CD4-positive, alpha-beta memory T cell (primary cell): Measurements from ENCODE around the gene TM4SF1. TPM values are rescaled to one million over a fixed set of nuclear protein-coding genes. Genes with fewer than 3 reads are reported as not detected.

Experiments used
- CTCF ChIA-PET: fragments of 350-600 bp; sonication (Branson Sonifier 250); formaldehyde crosslinking; loops from one replicate; lab custom pipeline; 2021; ENCODE audit warnings: inconsistent platforms; ENCODE audit not compliant: partially characterized antibody; lab: Charles Lee
- POLR2A ChIA-PET: fragments of 350-600 bp; sonication (Branson Sonifier 250); formaldehyde crosslinking; loops from one replicate; lab custom pipeline; 2021; ENCODE audit not compliant: partially characterized antibody; lab: Charles Lee
- DNase-seq, 5 donors: peaks; one replicate each; pipeline versions ENCODE4 v3.0.0 to v3.0.0-alpha.2; 2020 to 2022; ENCODE audit warnings: mixed read lengths in 1 of 5
- H3K27ac ChIP-seq: one replicate; pipeline ENCODE4 v1.7.0; 2013; ENCODE audit warnings: low read depth, low read length
- H3K27me3 ChIP-seq: 2 replicates; pipeline ENCODE4 v1.7.0; 2013; ENCODE audit warnings: mild to moderate bottlenecking, low read length, moderate library complexity; ENCODE audit not compliant: insufficient read depth
- H3K36me3 ChIP-seq: 2 replicates; pipeline ENCODE4 v1.7.0; 2013; ENCODE audit warnings: mild to moderate bottlenecking, low read length, moderate library complexity; ENCODE audit not compliant: insufficient read depth
- H3K4me1 ChIP-seq: 2 replicates; pipeline ENCODE4 v1.7.0; 2013; ENCODE audit warnings: mild to moderate bottlenecking, low read length, moderate library complexity; ENCODE audit not compliant: insufficient read depth
- H3K4me3 ChIP-seq, 2 donors: one replicate each; pipeline ENCODE4 v1.7.0; 2013; ENCODE audit warnings: low read length in 2 of 2, mild to moderate bottlenecking in 1 of 2
- H3K9me3 ChIP-seq, 2 donors: one replicate each; pipeline ENCODE4 v1.7.0; 2013; ENCODE audit warnings: low read length in 2 of 2, control low read depth in 1 of 2; ENCODE audit not compliant: control insufficient read depth in 1 of 2
- H3K27ac Mint-ChIP-seq, 7 donors: one replicate each; pipeline ENCODE4 v1.8.0; 2020 to 2021; ENCODE audit warnings: mixed read lengths in 7 of 7, mild to moderate bottlenecking in 6 of 7, inconsistent platforms in 3 of 7, moderate library complexity in 3 of 7
- H3K27me3 Mint-ChIP-seq, 2 donors: one replicate each; pipeline ENCODE4 v1.8.0; 2020 to 2021; ENCODE audit warnings: mixed read lengths in 2 of 2
- H3K36me3 Mint-ChIP-seq, 2 donors: one replicate each; pipeline ENCODE4 v1.8.0; 2020 to 2021; ENCODE audit warnings: mixed read lengths in 2 of 2, inconsistent platforms in 1 of 2, mild to moderate bottlenecking in 1 of 2
- H3K4me1 Mint-ChIP-seq, 4 donors: one replicate each; pipeline ENCODE4 v1.8.0; 2020 to 2021; ENCODE audit warnings: mixed read lengths in 4 of 4, mild to moderate bottlenecking in 1 of 4
- H3K4me3 Mint-ChIP-seq, 8 donors: one replicate each; pipeline ENCODE4 v1.8.0; 2020 to 2021; ENCODE audit warnings: mixed read lengths in 8 of 8, mild to moderate bottlenecking in 7 of 8, moderate library complexity in 6 of 8, inconsistent platforms in 3 of 8
- H3K9me3 Mint-ChIP-seq, 8 donors: one replicate each; pipeline ENCODE4 v1.8.0; 2020 to 2021; ENCODE audit warnings: mixed read lengths in 8 of 8, mild to moderate bottlenecking in 5 of 8, inconsistent platforms in 3 of 8, moderate library complexity in 1 of 8
- intact Hi-C: fragments of 100-400 bp; cut with micrococcal nuclease; formaldehyde crosslinking; loops from one replicate; pipeline ENCODE4 v1.15.1; 2023
- polyA plus RNA-seq, 2 donors: library from polyadenylated mRNA; unstranded; fragments of 300-500 nt; fragmentation: Illumina TruSeq; gene quantifications; one replicate each; pipeline ENCODE4 v1.2.3, GENCODE V29; 2021
- total RNA-seq, 2 experiments: library from RNA; stranded (reverse); gene quantifications; one replicate each; pipeline ENCODE4 v1.2.3, GENCODE V29; 2021

TM4SF1 gene
- total and polyA plus RNA-seq, 4 experiments from 2014 or later, result not detected

DNA sequence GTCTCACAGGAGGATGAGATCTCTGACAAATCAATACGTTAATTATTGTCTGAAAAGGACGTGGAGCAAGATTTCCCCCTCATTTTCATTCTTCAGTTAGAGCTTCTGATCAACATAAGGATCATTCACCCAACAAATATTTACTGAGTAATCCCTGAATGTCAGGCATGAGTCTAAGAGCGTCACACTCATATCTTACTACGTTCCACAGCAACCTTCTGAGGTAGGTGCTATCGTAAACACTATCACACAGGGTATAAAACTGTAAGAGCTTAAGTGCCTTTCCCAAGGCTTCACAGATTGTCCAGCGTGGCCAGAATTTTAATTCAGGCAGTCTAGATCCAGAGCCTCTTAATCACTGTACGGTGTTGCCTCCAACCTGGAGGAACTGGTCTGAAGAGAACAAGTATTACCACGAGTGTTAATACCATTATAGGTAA, 10.6 kb upstream of the TM4SF1 start:
- no peaks in the 10 kb centered on the region for H3K36me3 Mint-ChIP-seq
- no peaks in the 10 kb centered on the region for H3K27me3 ChIP-seq
- peaks cover 0 to 3% (median 0%) of the 10 kb centered on the region in 8 donors for H3K9me3 Mint-ChIP-seq
- CTCF ChIA-PET, result no interaction called here
- no peak for DNase-seq
- intact Hi-C loops, result no loop called here
- peaks cover 0 to 1% (median 0%) of the 10 kb centered on the region in 4 donors for H3K4me1 Mint-ChIP-seq
- no peak overlapping the region for H3K4me3 Mint-ChIP-seq
- H3K4me1 ChIP-seq, result no peaks in the 10 kb centered on the region
- POLR2A ChIA-PET, result no interaction called here
- H3K36me3 ChIP-seq, result no peaks in the 10 kb centered on the region
- H3K4me3 ChIP-seq, result no peak overlapping the region
- H3K27me3 Mint-ChIP-seq, result peaks cover 2 to 9% of the 10 kb centered on the region in 2 donors
- no peak overlapping the region for H3K27ac ChIP-seq
- H3K27ac Mint-ChIP-seq, result no peak overlapping the region
- no peaks in the 10 kb centered on the region for H3K9me3 ChIP-seq

- H3K9me3 Mint-ChIP-seq, result peaks cover 0 to 3% (median 0%) of the 10 kb centered on the region in 8 donors
- H3K36me3 Mint-ChIP-seq, result no peaks in the 10 kb centered on the region
- peaks cover 0 to 1% (median 0%) of the 10 kb centered on the region in 4 donors for H3K4me1 Mint-ChIP-seq
- Histone ChIP-seq H3K27me3 (no peaks in the 10 kb centered on the region), H3K4me3 (no peak overlapping the region), H3K4me1 (no peaks in the 10 kb centered on the region), H3K36me3 (no peaks in the 10 kb centered on the region), H3K9me3 (no peaks in the 10 kb centered on the region), H3K27ac (no peak overlapping the region)
- ChIA-PET POLR2A (no interaction called here), CTCF (no interaction called here)
- intact Hi-C loops, result no loop called here
- H3K27me3 Mint-ChIP-seq, result peaks cover 2 to 8% of the 10 kb centered on the region in 2 donors
- DNase-seq, result no peak
- no peak overlapping the region for H3K4me3 Mint-ChIP-seq
- no peak overlapping the region for H3K27ac Mint-ChIP-seq
These were observed 8.8 kb upstream of the TM4SF1 start for GRCh38 chr3:149386299-149386606.

DNA sequence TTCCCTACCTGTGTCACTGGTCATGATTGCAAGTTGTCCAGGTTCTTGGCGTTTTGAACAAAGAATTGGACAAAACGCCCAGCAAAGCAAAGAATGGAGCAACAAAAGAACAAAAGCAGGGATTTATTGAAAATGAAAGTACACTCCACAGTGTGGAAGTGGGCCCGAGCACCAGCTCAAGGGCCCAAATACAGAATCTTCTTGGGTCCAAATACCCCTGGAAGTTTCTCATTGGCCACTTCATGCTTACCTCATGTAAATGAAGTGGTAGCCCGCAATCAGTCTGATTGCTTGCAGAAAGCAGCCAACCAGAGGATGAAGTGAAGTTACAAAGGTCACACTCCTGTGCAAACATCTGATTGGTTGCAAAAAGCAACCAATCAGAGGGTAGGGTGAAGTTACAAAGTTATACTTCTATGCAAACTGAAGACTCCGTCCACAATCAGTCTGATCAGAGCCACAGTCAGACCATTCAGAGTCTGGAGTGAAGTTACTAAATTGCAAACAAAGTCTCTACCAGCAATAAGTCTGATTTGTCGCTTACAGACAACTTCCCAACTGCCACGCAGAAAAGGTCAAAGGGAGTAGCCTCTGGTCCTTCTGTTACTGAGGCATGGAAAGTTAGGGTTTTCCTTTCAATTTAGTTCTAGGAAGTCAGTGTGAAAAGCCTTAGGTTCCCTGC, 8.3 kb upstream of the TM4SF1 start:
- peaks cover 2 to 8% of the 10 kb centered on the region in 2 donors for H3K27me3 Mint-ChIP-seq
- no peaks in the 10 kb centered on the region for H3K9me3 ChIP-seq
- peaks cover 0 to 1% (median 0%) of the 10 kb centered on the region in 4 donors for H3K4me1 Mint-ChIP-seq
- no peak overlapping the region for H3K27ac ChIP-seq
- intact Hi-C loops, result no loop called here
- ChIA-PET POLR2A (no interaction called here), CTCF (no interaction called here)
- H3K4me1 ChIP-seq, result no peaks in the 10 kb centered on the region
- H3K4me3 Mint-ChIP-seq, result no peak overlapping the region
- no peak for DNase-seq
- no peak overlapping the region for H3K4me3 ChIP-seq
- H3K27me3 ChIP-seq, result no peaks in the 10 kb centered on the region
- H3K36me3 Mint-ChIP-seq, result no peaks in the 10 kb centered on the region
- peaks cover 0 to 3% (median 0%) of the 10 kb centered on the region in 8 donors for H3K9me3 Mint-ChIP-seq
- H3K36me3 ChIP-seq, result no peaks in the 10 kb centered on the region
- no peak overlapping the region for H3K27ac Mint-ChIP-seq

GRCh38 chr3:149384911-149385321, 7.5 kb upstream of the TM4SF1 start:
- no peaks in the 10 kb centered on the region for H3K36me3 Mint-ChIP-seq
- H3K4me1 Mint-ChIP-seq, result peaks cover 0 to 1% (median 0%) of the 10 kb centered on the region in 4 donors
- peaks cover 0 to 3% (median 0%) of the 10 kb centered on the region in 8 donors for H3K9me3 Mint-ChIP-seq
- Histone ChIP-seq H3K4me3 (no peak overlapping the region), H3K4me1 (no peaks in the 10 kb centered on the region), H3K27ac (no peak overlapping the region), H3K27me3 (no peaks in the 10 kb centered on the region), H3K36me3 (no peaks in the 10 kb centered on the region), H3K9me3 (no peaks in the 10 kb centered on the region)
- intact Hi-C loops, result no loop called here
- H3K27ac Mint-ChIP-seq, result no peak overlapping the region
- no peak overlapping the region for H3K4me3 Mint-ChIP-seq
- POLR2A ChIA-PET, result no interaction called here
- DNase-seq, result no peak
- CTCF ChIA-PET, result no interaction called here
- H3K27me3 Mint-ChIP-seq, result peaks cover 2 to 8% of the 10 kb centered on the region in 2 donors

DNA sequence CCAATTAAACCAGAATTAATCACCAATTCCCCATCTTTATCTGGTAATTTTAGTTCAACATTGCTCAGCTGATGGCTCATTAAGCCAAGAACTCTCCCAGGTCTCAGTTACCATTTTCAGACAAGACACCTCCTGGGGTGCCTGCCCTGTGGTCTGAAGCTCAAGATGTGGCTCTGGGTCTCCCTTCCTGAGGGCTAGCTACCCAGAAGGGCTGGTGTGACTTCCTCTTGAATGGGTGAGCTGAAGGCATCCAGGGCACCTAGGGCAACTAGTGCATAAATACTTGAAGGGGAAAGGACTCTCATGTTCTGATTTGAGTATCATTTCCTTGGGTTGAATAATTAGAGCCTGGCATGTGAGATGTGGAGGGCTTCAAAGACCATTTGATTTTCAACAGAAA, 6.7 kb upstream of the TM4SF1 start:
- Mint-ChIP-seq H3K36me3 (no peaks in the 10 kb centered on the region), H3K9me3 (peaks cover 0 to 3% (median 0%) of the 10 kb centered on the region in 8 donors), H3K4me3 (no peak overlapping the region), H3K4me1 (peaks cover 0 to 1% (median 0%) of the 10 kb centered on the region in 4 donors), H3K27ac (no peak overlapping the region), H3K27me3 (peaks cover 2 to 8% of the 10 kb centered on the region in 2 donors)
- H3K36me3 ChIP-seq, result no peaks in the 10 kb centered on the region
- no peak overlapping the region for H3K4me3 ChIP-seq
- no peaks in the 10 kb centered on the region for H3K4me1 ChIP-seq
- H3K27ac ChIP-seq, result no peak overlapping the region
- H3K9me3 ChIP-seq, result no peaks in the 10 kb centered on the region
- intact Hi-C loops, result no loop called here
- ChIA-PET CTCF (no interaction called here), POLR2A (no interaction called here)
- H3K27me3 ChIP-seq, result no peaks in the 10 kb centered on the region
- no peak for DNase-seq

DNA sequence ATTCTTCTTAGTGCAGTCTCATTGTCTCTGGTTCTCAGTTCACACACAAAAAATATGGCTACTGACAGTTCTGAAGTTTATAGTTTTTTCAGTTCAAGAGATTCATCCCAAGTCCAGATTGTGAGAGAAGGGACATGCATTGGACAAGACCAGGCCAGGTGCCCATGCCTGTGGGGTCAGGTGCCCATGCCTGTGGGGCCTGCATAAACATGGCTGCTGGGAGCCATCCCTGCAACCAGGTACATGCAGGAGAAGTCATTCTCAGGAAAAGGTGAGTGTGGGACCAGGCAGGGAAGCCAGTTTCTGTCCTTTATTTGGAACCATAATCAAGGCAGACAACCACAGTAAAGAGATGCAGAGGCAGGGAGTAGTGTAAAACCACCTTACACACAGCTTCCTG, 6.3 kb upstream of the TM4SF1 start:
- Histone ChIP-seq H3K9me3 (no peaks in the 10 kb centered on the region), H3K4me1 (no peaks in the 10 kb centered on the region), H3K36me3 (no peaks in the 10 kb centered on the region), H3K27me3 (no peaks in the 10 kb centered on the region), H3K4me3 (no peak overlapping the region), H3K27ac (no peak overlapping the region)
- CTCF ChIA-PET, result no interaction called here
- Mint-ChIP-seq H3K27me3 (peaks cover 2 to 8% of the 10 kb centered on the region in 2 donors), H3K4me1 (peaks cover 0 to 1% (median 0%) of the 10 kb centered on the region in 4 donors), H3K9me3 (peaks cover 0 to 5% (median 0%) of the 10 kb centered on the region in 8 donors), H3K4me3 (no peak overlapping the region), H3K27ac (no peak overlapping the region), H3K36me3 (no peaks in the 10 kb centered on the region)
- DNase-seq, result no peak
- POLR2A ChIA-PET, result no interaction called here
- intact Hi-C loops, result no loop called here

DNA sequence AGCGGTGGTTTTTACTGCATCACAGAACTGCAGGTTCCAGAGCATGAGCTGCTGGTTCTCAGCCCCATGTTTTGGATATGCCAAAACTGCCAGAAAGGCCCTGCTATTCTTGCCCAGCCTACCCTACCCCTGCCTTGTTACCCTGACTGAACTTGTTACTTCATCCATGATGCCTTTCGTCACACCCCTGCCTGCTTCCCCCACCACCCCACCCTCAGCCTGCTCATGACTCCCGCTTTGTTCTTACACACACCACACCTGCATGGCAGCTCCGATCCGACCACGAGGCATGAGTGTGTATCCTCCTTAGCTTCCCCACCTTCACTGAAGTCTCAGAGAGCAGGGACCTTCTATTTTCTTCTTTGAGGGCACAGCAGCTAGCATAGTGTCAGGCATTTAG, 5.1 kb upstream of the TM4SF1 start:
- ChIA-PET POLR2A (no interaction called here), CTCF (no interaction called here)
- Mint-ChIP-seq H3K27ac (no peak overlapping the region), H3K9me3 (peaks cover 0 to 6% (median 0%) of the 10 kb centered on the region in 8 donors), H3K4me3 (no peak overlapping the region), H3K4me1 (peaks cover 0 to 2% (median 0%) of the 10 kb centered on the region in 4 donors), H3K36me3 (no peaks in the 10 kb centered on the region), H3K27me3 (peaks cover 2 to 6% of the 10 kb centered on the region in 2 donors)
- Histone ChIP-seq H3K4me1 (no peaks in the 10 kb centered on the region), H3K4me3 (no peak overlapping the region), H3K27ac (no peak overlapping the region), H3K27me3 (no peaks in the 10 kb centered on the region), H3K36me3 (no peaks in the 10 kb centered on the region), H3K9me3 (no peaks in the 10 kb centered on the region)
- intact Hi-C loops, result no loop called here
- no peak for DNase-seq
